NCI-H226 (cell line): Measurements from ENCODE around the gene THAP8.

Experiments
- DNase-seq: peaks from one replicate; pipeline ENCODE4 v3.0.0-alpha.2; 2015

THAP8 gene

DNA sequence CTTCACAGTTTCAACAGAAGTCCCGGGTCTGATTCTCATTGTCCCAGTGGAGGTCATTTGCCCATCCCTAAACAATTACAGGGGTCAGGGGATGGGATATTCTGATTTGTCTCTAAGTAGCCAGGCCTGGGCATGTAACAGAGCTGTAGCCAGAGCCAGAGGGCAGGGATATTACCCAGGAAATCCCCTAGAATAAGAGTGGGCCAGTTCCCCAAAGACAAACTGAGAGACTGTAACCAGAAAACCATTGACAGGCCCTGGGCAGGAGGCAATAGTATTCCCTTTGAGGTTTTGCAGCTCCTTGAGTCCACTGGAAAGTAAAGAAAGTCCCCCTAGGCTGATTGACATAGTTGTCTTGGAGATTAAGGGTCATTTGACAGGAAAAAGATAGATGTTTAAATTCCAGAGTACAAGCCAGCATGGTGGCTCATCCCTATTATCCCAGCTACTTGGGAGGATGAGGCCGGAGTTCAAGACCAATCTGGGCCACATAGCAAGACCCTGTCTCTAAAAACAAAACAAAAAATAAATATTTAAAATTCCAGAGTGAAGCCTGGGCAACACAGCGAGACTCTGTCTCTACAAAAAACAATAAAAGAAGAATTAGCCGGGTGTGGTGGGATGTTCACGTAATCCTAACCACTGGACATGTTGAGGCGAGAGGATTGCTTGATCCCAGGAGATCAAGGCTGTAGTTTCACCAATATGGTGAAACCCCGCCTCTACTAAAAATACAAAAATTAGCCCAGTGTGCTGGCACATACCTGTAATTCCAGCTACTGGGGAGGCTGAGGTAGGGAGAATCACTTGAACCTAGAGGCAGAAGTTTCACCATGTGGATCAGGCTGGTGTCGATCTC lies 60.9 kb downstream of the THAP8 start:
- no peak for DNase-seq

DNA sequence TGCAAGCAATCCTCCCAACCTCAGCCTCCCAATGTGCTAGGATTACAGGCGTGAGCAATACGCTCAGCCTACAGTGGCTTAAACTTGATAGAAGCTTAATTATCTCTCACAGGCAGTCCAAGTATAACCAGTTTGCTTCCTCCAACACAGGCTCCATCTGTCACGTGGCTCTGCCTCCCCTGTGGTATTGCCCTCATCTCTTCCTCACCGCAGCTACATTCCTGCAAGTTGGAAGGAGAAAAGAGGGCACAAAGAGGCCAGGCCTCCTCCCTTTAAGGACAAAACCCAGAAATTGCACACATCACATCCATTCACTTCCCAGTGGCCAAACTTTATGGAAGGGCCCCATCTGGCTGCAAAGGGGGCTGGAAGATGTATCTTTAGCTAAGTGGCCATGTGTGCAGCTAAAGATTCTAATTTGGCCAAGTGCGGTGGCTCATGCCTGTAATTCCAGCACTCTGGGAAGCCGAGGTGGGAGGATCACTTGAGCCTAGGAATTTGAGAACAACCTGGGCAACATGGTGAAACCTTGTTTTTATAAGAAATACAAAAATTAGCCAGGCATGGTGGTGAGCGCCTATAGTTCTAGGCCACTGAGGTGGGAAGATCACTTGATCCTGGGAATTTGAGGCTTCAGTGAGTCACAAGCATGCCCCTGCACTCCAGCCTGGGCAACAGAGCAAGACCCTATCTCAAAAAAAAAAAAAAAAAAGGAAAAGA lies 62.2 kb downstream of the THAP8 start:
- DNase-seq = no peak

DNA sequence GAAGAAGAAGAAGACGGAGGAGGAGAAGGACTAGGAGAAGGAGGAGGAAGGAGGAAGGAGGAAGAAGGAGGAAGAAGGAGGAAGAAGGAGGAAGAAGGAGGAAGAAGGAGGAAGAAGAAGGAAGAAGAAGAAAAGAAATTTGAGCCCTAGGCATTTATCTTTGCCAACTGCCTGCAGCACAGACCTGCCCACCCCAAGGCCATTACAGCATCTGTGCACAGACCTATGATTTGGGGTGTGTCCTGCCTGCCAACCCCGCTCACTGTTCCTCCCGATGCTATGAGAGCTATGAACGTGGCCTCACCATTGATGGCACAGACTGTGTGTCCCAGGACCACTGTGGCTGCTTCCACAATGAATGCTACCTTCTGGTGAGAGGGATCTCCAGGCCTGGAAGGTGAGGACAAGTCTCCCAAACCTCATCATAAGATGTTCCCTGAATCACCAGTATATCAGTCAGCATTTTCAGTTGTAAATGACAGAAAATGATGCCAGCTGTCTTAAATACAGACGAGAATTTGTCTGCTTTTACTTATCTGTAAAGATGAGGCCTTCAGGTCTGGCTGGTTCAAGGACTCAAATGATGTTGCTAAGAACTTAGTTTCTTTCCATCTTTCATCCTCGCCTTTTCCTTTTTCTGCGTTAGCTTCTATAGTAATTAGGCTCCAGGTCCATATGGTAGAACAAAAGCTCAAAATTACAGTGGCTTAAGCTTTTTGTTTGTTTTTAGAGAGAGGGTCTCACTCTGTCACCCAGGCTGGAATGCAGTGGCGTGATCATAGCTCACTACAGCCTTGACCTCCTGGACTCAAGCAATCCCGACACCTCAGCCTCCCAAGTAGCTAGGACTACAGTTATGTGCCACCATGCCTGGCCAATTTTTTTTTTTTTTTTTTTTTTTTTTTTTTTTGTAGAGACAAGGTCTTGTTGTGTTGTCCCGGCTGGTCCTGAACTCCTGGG lies 63.0 kb downstream of the THAP8 start:
- DNase-seq = no peak

DNA sequence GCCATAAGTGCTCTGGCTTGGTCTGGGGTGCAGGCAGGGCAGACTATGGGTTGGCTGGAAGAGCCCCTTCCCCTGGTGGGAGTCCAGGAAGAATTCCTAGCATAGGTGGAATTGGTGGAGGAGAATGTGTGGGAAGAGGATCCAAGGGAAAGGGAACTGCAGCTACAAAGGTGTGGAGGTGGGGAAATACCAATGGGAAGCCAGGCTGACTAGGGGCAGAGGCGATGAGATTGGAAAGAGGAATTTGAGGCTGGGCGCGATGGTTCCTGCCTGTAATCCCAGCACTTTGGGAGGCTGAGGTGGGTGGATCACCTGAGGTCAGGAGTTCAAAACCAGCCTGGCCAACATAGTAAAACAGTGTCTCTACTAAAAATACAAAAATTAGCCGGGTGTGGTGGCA lies 63.9 kb downstream of the THAP8 start:
- no peak for DNase-seq

DNA sequence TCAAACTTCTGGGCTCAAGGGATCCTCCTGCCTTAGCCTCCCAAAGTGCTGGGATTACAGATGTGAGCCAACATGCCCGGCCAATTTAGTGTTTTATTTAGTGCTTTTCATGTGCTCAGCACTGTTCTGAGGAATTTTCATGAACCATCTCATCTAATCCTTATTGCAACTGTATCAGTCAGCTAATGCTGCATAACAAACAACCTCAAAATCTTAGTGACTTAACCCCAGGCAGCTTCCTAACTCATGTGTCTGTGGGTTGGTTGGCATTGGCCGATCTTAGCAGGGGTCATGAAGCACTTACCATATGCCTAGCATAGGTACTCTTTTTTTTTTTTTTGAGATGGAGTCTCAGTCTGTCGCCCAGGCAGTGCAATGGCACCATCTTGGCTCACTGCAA lies 65.3 kb downstream of the THAP8 start:
- DNase-seq = no peak

DNA sequence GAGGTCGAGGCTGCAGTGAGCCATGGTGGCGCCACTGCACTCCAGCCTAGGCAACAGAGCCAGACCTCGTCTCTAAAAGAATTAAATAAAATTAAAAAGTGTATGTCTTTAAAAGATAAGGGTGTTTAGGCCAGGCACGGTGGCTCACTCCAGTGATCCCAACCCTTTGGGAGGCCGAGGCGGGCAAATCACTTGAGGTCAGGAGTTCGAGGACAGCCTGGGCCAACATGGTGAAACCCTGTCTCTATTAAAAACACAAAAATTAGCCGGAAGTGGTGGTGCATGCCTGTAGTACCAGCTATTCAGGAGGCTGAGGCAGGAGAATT lies 66.6 kb downstream of the THAP8 start:
- DNase-seq = no peak

DNA sequence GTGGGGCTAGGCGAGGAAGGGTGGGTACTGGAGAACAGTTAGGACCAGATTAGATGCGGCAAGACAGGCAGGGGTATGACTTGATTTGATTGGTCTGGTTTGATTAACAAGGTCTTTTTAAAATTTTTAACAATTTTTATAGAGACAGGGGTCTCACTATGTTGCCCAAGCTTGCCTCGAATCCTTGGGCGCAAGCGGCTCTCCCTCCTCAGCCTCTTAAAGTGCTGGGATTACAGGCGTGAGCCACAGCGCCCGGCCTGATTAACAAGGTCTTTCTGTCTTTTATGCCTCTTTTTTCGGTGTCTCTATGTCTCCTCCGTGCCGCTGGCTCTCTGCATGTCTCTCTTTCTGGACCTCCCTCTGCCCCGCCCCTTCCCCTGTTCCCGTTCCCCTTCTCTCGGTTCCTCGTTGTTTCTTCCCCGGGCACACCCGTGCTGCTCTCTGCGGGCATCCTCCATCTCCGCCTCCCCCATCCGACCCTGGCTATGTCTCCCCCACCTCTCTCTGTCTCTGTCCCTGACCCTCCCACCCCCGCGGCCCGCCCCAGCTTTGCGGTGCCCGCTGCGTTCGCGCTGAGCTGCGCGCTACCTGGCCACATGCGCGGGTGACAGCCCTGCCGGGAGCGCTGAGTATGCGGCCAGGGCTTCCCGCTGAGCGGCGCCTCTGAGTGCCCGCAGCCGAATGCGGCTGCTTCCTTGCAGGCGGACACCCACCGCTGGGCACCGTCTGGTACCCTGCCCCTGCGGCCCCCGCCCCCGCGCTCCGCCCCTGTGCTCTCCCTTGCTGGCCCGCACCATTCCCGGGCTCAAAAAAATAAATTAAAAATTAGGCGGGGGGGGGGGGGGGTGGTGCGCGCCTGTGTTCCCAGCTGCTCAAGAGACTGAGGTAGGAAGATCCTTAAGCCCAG lies 67.2 kb downstream of the THAP8 start:
- DNase-seq = no peak

DNA sequence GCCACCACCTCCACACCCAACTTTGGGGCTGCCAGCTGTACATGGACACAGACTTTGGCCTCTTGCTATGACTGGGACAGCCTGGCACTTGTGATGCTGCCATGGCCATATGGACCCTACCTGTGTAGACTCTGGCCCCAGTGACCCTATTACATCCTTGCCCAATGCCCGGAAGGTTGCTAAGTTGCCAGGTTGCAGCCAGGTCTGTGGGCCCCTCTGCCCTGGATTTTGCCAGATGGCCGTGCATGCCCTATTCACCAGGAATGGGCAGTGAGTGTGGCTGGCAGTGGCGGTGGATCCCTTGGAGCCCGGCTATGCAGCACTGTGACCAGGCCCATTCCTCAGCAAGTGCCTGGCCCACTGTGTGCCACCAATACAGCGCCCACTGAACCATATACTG lies 68.0 kb downstream of the THAP8 start:
- no peak for DNase-seq
